Heart left ventricle (tissue), 13 donors: ENCODE results near the gene SLC41A1.

Source experiments
- CTCF ChIP-seq, 12 donors: fragments of 200-600 bp; sonication (generic) in 4 of 12; IDR thresholded peaks; one replicate each; pipeline versions ENCODE4 v1.5.0 to v1.8.0; 2018 to 2022; ENCODE audit warnings: antibody characterized with exemption in 12 of 12, mild to moderate bottlenecking in 5 of 12
- POLR2A ChIP-seq, 2 donors: fragments of 450-650 bp; IDR thresholded peaks; one replicate each; pipeline ENCODE4 v1.6.1; 2017; ENCODE audit warnings: antibody characterized with exemption in 2 of 2, mild to moderate bottlenecking in 2 of 2, moderate library complexity in 2 of 2
- donor health status: ischemic (EF 13 %, LVEDD 7.1; RV severe dilation, severe dysfunction).
- donor health status: DM: no; HTN: yes; CAD: no.
- donor health status: DM: no; HTN: no; CAD: no.
- donor health status: ischemic (EF 25% LVEDD 6.9; RV normal size, moderate dysfunction).
- donor health status: ischemic (EF 25% LVEDD 5.7; RV mildly dilated, moderate dysfunction).
- donor health status: ischemic (EF 35%, LVEDD 5.7; RV mildly dilated, moderate dysfunction).
- donor health status: nonischemic (EF 11% LVEDD 7.7; RV severe dilation, severe dysfunction).
- donor health status: DM: yes; HTN: yes; CAD: no.
- donor health status: PGD.
- donor health status: ischemic (EF 29% LVEDD 5.4; RV normal size, mild dysfunction).
- donor health status: nonischemic (EF 23%, LVEDD 6.1; RV moderate dilation, normal function).

GRCh38 chr1:205754857-205755256 lies 58.1 kb downstream of the SLC41A1 start:
- TF ChIP-seq POLR2A (IDR thresholded peaks at IDR 0.05) (no peak), CTCF (IDR thresholded peaks at IDR 0.05) (no peak)
